ENCODE measurements around the gene SCD. TPM values are rescaled to one million over a fixed set of nuclear protein-coding genes. Genes with fewer than 3 reads are reported as not detected.

Gene SCD
- total and polyA plus RNA-seq, 12 donors, result 44.2 to 979 (median 221) TPM

- no peaks in the 10 kb centered on the region for H3K9me3 ChIP-seq (replicated peaks in 1 of 3)
- peaks cover 0 to 9% of the 10 kb centered on the region in 2 donors for H3K4me1 ChIP-seq (replicated peaks in 1 of 2)
- TF ChIP-seq POLR2A (IDR thresholded peaks at IDR 0.05), result no peak
- H3K36me3 ChIP-seq (replicated peaks in 1 of 2), result no peaks in the 10 kb centered on the region
- intact Hi-C loops (cut with DNase I), result loop anchor here in 1 of 2 donors (10.0 kb wide), 1 partner anchor 195 kb away; the partner anchor contains the start of gene NDUFB8
- no peak for DNase-seq
- H3K4me3 ChIP-seq, result no peak within 1 kb of the TSS
- H3K27ac ChIP-seq, result no peak within 1 kb of the TSS
- 36 to 51% (median 38%) methylated on average over 5 of the region's 5 CpGs for WGBS, 4 donors
- peaks cover 6% of the 10 kb centered on the region for H3K27me3 ChIP-seq
These were observed 17.0 kb upstream of the SCD start, which contains the start of gene PKD2L1 for GRCh38 chr10:100330079-100330478. Gene PKD2L1 (minus strand): TSS chr10:100330228. CDS start chr10:100330103, 125 bp downstream.

DNA sequence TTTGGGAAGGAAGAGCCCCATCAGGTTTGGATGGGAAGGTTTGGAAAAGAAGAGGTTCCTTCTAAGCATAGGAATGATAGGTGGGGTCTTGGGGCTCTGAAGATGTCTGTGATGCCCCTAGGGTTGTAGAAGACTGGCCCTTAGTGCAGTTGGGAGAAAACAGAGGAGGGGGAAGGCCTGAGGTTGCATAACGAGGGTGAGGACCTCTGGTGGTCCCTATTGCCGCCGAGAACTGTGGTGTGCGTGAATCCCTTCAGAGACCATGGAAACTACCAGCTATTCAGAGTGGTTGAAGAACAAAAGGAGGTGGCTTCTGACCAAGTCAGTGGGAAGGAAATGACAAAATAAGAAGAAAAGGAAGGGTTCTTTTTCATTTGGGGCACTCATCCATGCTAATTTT, 13.9 kb upstream of the SCD start:
- no peak for DNase-seq

DNA sequence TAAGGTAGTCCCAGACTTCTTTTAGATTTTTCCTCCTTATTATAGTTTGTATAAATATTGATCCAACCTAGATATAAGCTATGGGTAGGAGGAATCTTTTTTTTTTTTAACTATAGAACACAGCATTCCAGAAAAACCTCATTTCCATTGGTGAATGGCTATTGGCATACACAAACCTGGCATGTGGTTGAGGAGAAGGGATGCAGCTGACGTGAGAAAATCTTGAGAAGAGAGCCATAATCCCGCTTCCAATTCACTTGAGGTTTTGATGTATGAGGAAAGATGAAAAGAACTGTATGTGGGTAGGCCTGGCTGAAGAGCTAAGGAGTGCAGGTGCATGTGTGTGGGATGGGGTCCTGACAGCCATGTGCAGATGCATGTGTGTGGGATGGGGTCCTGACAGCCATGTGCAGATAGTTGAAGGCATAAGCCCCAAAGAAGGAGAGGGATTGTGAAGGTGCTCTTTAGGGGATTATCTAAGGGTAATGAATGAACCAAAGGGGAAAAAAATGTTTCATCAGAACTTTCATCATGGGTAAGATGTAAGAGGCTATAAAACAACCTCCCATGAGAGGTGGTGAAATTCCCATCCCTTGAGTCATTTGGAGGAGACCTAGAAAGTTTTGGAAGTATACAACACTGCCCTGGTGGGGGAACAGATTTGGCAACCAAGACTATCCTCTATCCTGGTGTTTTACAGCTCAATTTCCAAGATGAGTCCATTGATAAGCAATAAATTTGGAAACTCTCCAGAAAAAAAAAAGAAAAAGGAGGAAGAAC, 13.2 kb upstream of the SCD start:
- H3K27ac ChIP-seq, result no peak overlapping the region
- H3K9me3 ChIP-seq (replicated peaks in 1 of 3), result no peaks in the 10 kb centered on the region
- no peak for DNase-seq
- TF ChIP-seq CTCF (IDR thresholded peaks at IDR 0.05) (no peak), POLR2A (IDR thresholded peaks at IDR 0.05) (no peak)
- no peaks in the 10 kb centered on the region for H3K36me3 ChIP-seq (replicated peaks in 1 of 2)
- WGBS, 4 donors, result 76 to 90% (median 83%) methylated on average over 2 of the region's 2 CpGs
- H3K4me3 ChIP-seq, result no peak overlapping the region
- peaks cover 6% of the 10 kb centered on the region for H3K27me3 ChIP-seq
- no peaks in the 10 kb centered on the region for H3K4me1 ChIP-seq (replicated peaks in 1 of 2)
- intact Hi-C loops (cut with DNase I), result loop anchor here in 1 of 2 donors (10.0 kb wide), 1 partner anchor 191 kb away; the partner anchor contains the start of gene NDUFB8

More for the DNA sequence above, 13.9 kb upstream of the SCD start:
- no peak overlapping the region for H3K27ac ChIP-seq
- intact Hi-C loops (cut with DNase I), result loop anchor here in 1 of 2 donors (10.0 kb wide), 1 partner anchor 192 kb away; the partner anchor contains the start of gene NDUFB8
- TF ChIP-seq POLR2A (IDR thresholded peaks at IDR 0.05) (no peak), CTCF (IDR thresholded peaks at IDR 0.05) (no peak)
- H3K27me3 ChIP-seq, result peaks cover 6% of the 10 kb centered on the region
- H3K36me3 ChIP-seq (replicated peaks in 1 of 2), result no peaks in the 10 kb centered on the region
- H3K4me3 ChIP-seq, result no peak overlapping the region
- 68 to 70% (median 70%) methylated on average over 4 of the region's 4 CpGs for WGBS, 4 donors
- H3K4me1 ChIP-seq (replicated peaks in 1 of 2), result no peaks in the 10 kb centered on the region
- no peaks in the 10 kb centered on the region for H3K9me3 ChIP-seq (replicated peaks in 1 of 3)

DNA sequence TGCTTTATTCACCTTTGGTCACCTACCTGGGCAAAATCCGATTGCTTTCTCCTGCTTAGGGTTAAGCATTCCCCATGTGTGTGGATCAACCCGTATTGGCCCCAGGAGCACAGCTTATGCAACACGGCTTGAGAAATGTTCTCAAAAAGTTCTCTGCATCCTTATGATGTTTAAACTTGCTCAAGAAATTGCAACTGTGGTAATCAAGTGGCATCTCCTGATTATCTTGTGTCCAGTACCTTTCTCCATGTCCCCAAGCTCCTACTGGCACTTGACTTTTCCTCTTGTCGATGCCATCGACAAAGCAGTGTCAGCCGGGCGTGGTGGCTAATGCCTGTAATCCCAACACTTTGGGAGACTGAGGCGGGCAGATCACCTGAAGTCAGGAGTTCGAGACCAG, 12.3 kb upstream of the SCD start:
- intact Hi-C loops (cut with DNase I), result loop anchor here (5.0 to 10.0 kb wide), 2 partner anchors 183 to 190 kb away; partner anchors contain the start of genes NDUFB8 (in 1 of the 2) and SEC31B (in 1 of the 2)
- DNase-seq, result no peak
- Histone ChIP-seq H3K4me1 (replicated peaks in 1 of 2) (no peaks in the 10 kb centered on the region), H3K36me3 (replicated peaks in 1 of 2) (no peaks in the 10 kb centered on the region), H3K27ac (no peak overlapping the region), H3K9me3 (replicated peaks in 1 of 3) (no peaks in the 10 kb centered on the region), H3K4me3 (no peak overlapping the region), H3K27me3 (peaks cover 6% of the 10 kb centered on the region)
- 75 to 84% (median 82%) methylated on average over 9 of the region's 9 CpGs for WGBS, 4 donors
- TF ChIP-seq POLR2A (IDR thresholded peaks at IDR 0.05), result no peak
- TF ChIP-seq CTCF (IDR thresholded peaks at IDR 0.05), result no peak

Data from adrenal gland (tissue), 12 donors.